Measurements from ENCODE around the gene SLX9.
"Not testable (repeated sequence)": the region's sequence is repeated elsewhere in the genome, so short reads cannot be mapped to it uniquely, and the experiment has no call there.

The SLX9 gene

DNA sequence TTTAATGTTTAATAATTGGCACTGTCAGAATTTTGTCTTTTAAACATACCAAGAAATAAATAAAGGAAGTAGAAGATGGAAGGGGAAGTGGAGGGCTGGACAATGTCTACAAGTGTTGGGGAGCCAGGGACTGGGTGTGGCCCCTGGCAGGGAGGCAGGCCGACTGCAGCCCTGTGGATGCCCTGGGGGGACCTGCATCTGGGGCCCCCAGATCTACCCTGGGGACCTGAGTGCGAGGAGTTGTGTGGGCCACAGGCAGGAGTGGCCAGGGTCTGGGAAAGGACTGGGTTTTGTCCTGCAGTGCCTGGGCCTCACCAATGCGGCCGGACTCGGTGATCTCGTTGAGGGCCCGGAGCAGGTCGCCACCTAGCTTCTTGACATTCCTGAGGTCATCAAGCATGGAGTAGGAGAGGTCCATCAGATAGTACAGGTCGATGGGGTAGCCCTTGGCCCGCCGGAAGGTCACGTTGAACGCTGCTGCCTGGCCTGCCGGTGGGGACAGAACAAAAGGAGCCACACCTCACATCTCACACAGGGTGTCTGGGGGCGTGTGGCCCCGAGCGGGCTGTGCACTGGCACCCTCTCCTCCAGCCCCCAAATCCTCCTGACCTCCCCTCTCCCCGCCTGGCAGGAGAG lies 36.7 kb upstream of the SLX9 start:
- no peak for DNase-seq

DNA sequence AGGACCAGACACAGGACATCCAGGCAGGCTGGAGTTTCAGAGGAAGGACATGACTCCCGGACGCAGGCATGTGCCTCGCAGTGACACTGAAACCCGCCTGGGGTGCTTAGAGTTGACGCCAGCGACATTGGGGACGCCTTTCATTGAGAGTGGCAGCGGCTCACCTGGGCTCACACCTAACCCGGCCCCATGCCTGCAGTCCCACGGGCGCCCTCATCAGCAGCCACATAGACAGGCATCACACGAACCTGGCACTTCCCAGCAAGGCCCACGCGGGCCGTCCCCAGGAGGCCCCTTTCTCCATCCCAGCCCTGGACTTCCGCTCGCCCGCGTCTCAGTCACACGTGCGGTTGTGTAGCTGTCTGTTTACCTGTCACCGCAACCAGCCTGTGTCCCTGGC lies 36.1 kb upstream of the SLX9 start:
- no peak for DNase-seq

DNA sequence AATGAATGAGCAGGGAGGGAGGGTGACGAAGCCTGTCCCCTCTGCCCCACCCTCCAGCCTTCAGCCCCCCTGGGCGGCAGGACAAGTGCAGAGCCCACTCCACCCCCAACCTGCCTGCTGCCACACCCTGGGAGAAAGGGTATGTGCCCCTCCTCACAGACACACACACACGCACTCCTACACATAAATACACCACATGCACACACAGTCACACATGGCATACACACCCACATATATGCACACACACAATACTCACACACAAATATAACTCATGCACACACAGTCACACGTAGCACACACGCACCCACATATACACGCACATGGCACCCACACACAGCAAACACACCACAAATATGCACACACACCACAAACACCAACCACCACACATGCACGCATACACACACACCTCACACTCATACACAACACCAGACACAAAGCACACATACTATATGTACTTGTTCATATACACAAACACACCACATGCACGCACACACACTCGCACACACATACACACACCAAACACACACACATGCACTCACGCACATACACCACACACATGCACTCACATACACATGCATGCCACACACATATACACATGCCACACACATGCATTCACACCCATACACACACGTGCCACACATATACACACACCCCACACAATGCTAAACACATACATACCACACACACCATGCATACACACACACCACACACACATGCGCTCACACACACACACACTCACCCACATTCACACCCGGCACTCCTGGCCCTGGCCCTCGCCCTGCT lies 35.5 kb upstream of the SLX9 start:
- no peak for DNase-seq

DNA sequence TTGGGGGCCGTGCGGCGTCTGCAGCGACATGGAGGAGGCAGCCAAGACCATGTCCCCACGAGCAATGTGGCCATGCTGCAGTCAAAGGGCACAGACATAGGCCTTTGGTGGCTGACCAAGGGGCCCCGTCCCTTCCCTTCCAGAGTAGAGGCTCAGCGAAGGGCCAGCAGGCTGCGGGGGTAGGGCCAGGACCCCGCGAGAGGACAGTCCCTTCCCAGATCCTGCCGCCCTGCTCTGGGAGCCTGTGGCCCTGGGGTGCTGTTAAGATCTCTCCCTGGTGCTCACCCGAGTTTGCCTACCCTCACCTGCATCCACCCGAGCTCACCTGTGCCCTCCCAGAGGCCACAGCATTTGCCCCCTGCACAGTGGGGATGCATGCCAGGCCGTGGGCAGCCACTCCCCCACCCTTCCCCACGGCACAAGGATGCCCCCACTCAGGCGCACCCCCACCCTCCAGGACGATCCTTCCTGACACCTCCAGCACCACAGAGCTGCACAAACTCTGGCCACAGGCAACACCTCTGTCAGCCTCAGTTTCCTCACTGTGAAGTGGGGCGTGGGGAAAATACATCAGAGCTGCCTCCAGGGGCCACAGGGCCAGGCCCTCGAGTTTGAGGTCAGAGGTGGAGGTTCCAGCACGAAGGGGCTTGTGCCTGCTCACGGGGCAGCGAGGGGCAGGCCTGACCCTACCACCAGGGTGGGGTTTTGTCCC lies 34.7 kb upstream of the SLX9 start:
- DNase-seq: no peak

DNA sequence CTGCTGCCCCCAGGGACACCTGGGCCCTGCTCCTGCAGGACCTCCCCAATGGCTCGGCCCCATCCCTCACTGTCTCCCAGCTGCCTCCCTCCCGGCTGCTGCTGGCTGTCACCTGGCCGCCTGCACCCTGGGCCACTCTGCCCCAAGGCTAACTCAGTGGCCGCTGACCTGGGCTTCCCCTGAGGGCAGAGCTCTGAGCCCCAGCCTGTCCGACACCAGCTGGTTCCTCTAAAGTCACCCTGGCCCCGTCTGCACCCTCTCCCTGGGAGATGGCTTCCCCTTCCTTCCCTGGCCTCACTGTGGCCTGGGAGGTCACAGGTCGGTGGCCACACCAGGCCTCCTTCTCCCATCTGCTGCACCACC lies 34.1 kb upstream of the SLX9 start:
- DNase-seq: no peak

DNA sequence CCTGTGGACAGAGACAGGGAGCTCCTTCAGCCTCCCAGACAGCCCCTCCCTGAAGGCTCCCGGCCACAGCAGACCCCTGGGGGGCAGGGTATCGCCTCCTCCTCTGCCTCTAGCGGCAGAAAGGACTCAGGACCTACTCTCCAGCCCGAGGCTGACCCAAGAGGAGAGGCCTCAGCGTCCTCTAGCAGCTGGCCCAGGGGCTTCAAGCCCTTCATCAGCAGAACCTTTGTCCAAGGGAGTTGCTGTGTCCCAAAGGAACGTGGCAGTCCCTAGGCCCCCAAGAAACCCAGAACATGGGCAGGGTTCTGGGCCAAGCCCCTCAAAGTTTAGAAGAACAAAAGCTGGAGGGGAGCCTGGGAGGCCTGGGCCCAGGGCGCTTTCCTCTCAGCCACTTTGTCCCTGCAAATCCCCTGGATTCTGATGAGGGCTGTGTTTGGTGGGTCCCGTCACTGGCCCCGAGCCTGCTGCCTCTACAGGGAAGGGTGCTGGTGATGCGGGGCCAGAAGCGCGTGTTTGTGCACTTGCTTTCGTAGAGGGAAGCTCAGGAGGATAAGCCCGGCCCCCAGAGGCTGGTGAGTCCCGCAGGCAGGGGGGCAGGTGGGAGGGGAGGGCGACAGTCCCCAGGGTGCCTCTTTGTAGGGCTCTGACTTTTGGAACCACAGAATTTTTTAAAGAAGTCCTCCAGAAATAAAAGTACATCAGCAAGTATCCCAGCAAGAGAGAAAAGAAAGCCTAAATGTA lies 32.4 kb upstream of the SLX9 start:
- DNase-seq: no peak

DNA sequence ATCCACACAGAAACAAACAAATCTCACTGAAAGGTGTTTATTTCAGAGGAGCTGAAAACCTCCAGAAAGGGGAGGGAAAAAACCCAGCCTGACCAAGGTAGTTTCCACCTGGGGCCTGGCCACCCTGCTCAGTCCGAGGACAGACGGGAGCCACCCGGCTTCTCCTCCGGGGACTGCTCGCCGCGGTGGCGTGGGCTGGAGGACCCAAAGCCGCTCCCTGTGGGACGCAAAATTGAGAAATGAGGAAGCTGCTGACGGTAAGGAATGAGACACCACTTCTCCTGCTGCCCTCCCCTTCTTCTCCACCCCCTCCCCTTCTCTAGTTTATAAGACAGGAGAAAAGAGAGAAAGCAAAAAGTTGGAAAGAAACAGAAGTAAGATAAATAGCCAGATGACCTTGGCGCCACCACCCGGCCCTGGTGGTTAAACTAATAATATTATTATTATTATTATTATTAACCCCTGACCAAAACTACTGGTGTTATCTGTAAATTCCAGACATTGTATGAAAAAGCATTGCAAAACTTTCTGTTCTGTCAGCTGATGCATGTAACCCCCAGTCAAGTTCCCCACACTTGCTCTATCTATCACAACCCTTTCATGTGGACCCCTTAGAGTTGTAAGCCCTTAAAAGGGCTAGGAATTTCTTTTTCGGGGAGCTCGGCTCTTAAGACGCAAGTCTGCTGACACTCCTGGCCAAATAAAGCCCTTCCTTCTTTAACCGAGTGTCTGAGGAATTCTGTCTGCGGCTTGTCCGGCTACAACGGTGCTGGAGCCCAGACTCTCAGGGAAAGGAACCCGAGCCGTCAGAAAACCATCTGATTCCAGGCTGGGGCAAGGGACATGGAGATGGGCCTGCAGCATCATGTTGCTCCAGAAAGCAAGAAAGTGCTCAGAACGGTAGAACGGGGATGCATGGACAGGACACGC lies 31.6 kb upstream of the SLX9 start:
- peak; percentile 22 for DNase-seq

DNA sequence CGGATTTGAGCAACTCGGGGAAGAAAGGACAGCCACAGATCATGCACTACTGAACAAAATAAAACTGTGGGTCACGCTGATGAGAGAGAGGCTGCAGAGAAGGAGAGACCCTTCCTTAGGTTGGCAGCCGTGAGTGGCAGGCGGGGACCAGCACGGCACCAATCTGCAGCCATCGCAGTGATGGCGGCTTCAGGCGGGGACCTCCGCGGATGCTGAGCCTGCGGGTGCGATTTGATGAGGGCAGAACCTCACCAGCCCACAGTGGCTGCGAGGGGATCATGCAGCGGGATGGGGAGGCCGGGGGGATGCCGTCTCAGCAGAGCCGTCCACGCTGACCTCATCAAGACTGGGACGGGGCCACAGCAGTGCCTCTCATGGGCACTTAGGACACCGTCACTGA lies 30.9 kb upstream of the SLX9 start:
- no peak for DNase-seq

DNA sequence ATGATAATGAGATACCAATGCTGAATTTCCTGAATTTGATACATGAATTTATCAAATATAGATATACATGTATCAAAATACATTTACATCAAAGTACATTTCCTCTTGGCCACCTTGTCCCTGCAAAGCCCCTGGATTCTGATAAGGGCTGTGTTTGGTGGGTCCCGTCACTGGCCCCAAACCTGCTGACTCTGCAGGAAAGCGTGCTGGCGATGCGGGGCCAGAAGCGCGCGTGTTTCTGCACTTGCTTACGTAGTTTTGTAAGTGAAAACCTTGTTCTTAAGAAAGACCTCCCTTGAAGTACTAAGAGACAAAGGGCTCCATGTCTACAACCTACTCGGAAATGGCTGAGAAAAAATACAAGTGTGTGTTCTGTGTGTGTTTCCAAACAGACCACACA lies 30.1 kb upstream of the SLX9 start:
- no peak for DNase-seq

DNA sequence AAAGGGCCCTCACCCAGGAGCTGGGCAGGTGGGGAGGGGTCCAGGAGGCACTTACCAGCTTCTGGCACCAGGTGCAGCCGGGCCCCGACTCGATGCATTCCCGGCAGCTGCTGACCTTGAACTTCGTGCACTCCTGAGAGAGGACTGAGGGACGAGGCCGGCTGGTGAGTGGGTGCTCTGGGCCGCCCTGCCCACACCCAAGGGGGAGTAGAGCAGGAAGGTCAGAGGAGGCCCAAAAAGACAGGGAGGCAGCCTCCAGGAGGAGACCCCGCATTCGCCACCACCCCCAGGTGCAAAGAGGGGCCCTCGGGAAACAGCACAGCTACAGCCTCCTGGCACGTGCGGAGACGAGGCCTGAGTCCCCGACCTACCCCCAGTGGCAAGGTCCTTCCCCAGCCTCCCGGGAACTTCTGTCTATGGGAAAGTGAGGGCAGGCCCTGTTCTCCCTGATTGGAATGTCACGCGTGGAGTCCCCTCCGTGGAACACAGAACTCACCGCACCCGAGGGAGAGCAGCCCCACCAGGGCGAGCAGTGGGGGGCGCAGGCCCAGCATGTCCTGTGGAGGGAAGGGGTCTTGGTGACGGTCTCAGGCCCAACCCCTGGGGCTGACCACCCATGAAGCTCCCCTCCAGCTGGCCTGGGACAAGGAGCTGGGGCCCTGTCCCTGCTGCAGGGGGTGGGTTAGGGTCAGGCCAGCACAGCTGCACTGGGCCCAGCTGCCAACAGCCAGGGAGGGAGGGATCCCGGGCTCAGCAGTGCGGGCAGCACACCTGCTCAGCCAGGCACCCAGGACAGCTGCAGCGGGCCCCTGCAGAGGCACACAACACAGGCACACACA lies 29.4 kb upstream of the SLX9 start:
- DNase-seq: no peak

DNA sequence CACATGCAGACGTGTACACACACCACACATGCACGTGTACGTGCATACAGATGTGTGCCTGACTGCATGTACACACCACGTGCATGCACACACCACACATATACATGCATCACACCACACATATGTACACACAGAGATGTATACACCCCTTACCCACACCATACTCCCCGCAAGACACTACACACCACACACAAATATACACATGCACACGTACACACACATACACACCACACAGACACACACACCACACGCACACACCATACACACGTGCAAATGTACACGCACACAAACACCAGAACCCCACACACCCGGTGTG lies 28.8 kb upstream of the SLX9 start:
- DNase-seq: no peak

DNA sequence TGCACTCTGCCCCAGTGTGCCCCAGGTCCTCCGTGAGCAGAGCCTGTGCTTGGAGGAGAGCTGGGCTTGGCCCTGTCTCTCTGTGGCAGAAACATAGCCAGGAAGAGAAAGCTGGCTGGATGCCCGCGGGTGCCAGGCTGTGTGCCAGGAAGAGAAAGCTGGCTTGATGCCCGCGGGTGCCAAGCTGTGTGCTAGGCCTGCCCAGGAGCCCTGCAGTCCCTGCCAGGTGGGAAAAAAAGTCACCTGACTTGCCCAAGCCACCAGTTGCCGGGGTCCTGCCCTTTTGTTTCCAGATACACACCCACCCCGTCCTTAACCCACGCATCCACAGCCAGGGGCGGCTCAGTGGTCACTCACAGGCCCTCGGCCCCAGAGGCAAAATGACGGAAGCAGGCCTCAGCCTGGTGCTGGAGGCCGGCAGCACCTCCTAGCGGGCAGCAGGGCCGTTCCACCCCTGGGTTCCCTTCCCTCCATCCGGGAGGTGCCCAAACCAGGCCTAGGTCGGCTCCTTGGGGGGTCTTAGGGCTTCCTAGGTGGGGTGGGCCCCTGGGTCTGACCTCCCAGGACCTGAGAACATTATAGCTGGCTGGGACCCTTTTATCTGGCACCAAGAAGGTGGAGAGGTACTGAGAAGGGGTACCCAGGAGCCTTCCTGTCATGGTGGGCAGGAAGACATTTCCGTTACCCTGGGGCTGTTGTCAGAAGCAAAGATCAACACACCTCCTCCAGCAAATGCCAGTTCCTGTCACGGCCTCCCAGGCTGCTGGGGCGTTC lies 28.3 kb upstream of the SLX9 start:
- DNase-seq: no peak

DNA sequence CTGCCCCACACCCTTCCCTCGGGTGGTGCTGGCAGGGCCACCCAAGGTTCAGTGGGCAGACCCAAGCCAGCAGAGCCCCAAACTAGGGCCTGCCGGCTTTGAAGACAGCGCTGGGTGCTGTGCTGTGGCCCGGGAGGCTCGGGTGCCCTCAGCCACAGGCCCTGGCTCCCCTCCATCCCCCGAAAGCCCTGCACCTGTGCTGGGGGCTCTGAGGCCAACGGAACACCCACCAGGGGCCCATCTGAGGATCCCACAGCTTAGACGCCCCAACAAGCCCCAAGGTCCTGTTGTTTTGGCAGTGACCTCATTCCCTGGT lies 27.7 kb upstream of the SLX9 start:
- no peak for DNase-seq

DNA sequence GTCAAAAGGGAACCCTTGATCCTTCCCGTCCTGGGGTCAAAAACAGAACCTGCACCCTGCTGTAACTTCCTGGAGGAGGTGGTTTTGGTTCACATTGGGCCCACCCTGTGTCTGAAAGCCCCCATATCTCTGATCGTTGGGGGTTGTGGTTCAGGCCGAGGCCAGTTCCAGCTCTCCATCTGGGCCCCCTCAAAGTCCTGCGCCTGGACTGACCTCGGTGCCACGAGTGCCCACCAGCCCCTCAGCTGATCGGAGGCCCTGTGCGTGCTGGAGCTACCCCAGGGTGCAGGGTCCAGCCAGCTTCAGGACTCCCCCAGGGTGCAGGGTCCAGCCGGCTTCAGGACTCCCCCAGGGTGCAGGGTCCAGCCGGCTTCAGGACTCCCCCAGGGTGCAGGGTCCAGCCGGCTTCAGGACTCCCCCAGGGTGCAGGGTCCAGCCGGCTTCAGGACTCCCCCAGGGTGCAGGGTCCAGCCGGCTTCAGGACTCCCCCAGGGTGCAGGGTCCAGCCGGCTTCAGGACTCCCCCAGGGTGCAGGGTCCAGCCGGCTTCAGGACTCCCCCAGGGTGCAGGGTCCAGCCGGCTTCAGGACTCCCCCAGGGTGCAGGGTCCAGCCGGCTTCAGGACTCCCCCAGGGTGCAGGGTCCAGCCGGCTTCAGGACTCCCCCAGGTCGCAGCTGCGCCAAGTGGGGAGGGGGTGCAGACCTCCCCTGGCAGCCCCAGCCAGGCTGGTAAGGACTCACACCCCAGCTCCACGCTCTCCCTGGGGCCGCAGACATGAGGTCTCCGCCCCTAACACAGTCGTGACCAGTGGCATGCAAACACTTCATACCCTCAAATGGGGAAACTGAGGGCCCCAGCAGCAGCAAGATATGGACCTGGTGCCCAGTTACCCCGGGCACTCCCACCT lies 27.1 kb upstream of the SLX9 start:
- DNase-seq: not testable (repeated sequence)

DNA sequence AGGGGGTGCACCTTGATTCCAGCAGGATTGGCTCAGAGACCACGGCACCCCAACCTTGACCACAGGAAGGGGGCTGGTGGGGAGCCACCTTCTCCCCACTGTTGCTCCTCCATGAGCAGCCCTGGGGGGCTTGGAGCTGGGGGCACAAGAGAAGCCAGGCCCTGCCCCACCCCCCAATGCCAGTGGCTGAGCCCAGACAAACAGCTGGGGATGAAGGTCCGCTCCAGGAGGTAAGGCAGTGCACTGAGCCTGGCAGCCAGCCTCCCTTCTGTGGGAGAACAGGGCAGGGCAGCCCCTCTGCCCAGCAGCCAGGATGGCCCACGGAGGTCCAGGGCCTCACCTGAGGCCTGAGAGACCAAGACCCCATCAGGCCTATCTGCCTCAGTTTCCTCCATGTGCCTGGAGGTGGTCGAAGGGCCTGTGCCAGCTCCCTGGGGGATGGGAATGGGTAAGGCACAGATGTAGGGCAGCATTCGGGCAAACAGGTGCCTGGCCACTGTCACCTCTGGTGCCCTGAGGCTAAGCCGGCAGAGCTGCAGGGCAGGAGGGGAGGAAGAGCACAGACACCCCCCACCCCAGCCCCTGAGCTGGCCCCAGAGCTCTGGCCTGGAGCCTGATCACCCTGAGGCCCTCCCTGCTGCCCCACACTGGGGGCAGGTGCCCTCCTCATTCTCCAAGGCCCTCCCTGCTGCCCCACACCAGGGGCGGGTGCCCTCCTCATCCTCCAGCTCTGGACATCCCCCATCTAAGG lies 26.2 kb upstream of the SLX9 start:
- DNase-seq: no peak

DNA sequence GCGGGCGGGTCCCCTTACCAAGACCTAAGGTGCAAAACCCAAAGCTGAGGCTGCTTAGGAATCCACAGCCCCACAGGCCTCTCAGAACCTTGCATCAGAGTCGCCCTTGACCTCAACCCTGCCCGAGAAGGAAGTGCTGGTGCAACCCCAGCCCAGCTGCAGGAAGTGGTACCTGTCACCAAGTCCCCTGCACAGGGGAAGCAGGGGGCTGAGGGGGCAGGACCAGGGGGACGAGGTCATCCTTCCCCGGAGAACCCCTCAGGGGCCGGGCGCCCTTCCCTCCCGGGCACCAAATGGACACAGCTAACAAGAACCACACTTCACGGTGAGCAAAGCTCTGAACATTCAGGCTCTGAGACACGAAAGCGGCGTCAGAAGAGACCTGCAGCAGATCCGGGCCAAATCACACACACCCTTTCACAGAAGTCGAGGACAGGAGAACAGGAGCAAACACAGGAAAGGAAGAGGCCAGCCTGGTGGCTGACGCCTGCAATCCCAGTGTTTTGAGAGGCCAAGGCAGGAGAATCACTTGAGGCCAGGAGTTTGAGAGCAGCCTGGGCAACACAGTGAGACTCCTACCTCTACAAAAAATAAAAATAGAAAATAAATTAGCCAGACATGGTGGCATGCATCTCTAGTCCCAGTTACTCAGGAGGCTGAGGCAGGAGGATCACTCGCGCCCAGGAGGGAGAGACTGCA lies 25.5 kb upstream of the SLX9 start:
- DNase-seq: no peak

DNA sequence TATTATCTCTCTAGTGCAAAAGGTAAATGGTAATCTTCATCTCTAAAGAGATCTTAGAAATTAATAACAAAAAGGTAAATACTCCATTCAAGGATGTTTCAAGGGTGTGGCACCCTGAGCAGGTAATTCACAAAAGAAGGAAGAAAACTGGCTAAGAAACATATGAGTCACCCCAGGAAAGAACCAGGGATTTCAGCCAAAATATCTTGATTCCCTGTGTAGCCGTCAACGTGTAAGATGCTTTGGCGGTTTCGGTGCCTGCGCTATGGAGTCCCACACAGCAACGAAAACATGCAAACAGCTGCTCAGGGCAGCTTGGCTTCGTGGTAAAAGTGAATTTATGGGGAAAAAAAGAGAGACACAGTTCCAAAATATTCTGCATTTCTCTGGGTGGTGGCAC lies 22.9 kb upstream of the SLX9 start:
- peak; percentile 31 for DNase-seq

DNA sequence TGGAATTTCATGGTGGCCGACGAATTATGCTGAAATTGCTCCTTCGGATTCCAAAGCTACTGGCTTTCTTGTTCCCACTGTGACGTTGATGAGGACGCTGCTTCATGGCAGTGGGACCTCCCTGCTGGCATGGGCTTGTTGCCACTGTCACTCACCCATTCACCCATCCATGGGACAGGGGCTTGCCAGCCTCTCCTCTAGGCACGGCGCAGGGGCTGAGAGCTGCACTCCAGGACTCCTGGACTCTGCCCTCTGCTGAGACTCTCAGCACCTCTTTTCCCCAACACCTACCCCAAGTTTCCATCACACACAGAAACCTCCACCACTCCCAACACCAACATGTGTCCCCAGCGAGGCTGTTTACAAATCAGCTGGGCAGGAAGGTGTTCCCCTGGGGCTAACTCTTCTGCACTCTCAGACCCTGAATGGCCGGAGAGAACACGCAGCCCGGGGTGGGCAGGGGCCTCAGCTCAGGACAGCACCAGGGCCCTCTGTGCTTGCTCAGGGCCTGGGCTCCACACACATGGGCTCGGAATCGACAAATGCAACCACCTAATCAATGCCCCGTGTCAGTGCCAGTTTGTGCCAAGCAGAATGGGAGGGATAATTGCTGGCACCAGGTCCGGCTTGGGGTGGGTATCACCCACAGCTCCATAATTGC lies 22.3 kb upstream of the SLX9 start:
- DNase-seq: no peak

All from fibroblast of upper back skin (primary cell).